WTC11 (cell line): ENCODE measurements around the gene DISC1. TPM values are rescaled to one million over a fixed set of nuclear protein-coding genes. Genes with fewer than 3 reads are reported as not detected.

Experiments
- ATAC-seq: fragments of 200-7000 bp; cut with Tn5 transposase; 2 replicates; pipeline ENCODE4 v1.10.0; 2021; ENCODE audit warnings: mild to moderate bottlenecking, moderate library complexity
- CTCF ChIA-PET: fragments of 300-600 bp; sonication (Branson Sonifier 250); formaldehyde crosslinking; loops from one replicate; lab custom pipeline; 2021; ENCODE audit warnings: antibody characterized with exemption; lab: Charles Lee
- POLR2A ChIA-PET: fragments of 350-600 bp; sonication (Branson Sonifier 250); formaldehyde crosslinking; loops from one replicate; lab custom pipeline; 2021; ENCODE audit warnings: antibody characterized with exemption; lab: Charles Lee
- DNase-seq: peaks from one replicate; pipeline ENCODE4 v3.0.0; 2021; ENCODE audit warnings: low spot score
- H3K27ac Mint-ChIP-seq: 2 replicates; pipeline ENCODE4 v1.8.0; 2021; ENCODE audit warnings: mixed read lengths
- H3K27me3 Mint-ChIP-seq: 2 replicates; pipeline ENCODE4 v1.8.0; 2021; ENCODE audit warnings: low read depth, mild to moderate bottlenecking, moderate library complexity, mixed read lengths
- H3K36me3 Mint-ChIP-seq: 2 replicates; pipeline ENCODE4 v1.8.0; 2021; ENCODE audit warnings: mixed read lengths
- H3K4me1 Mint-ChIP-seq: 2 replicates; pipeline ENCODE4 v1.8.0; 2022; ENCODE audit warnings: mixed read lengths
- H3K4me3 Mint-ChIP-seq: 2 replicates; pipeline ENCODE4 v1.8.0; 2021; ENCODE audit warnings: mild to moderate bottlenecking, moderate library complexity, mixed read lengths
- H3K9me3 Mint-ChIP-seq: 2 replicates; pipeline ENCODE4 v1.8.0; 2021; ENCODE audit warnings: mixed read lengths
- AR ChIP-seq: fragments of 250-450 bp; sonication (Bioruptor Pico); IDR thresholded peaks from 2 replicates; pipeline ENCODE4 v1.9.0; 2021; ENCODE audit warnings: mild to moderate bottlenecking
- ATF3 ChIP-seq: sonication (generic); formaldehyde crosslinking; conservative IDR thresholded peaks from 2 replicates; pipeline ENCODE4 v1.8.1; 2022; ENCODE audit warnings: mild to moderate bottlenecking, missing genetic modification reagents
- CTCF ChIP-seq: fragments of 200-600 bp; IDR thresholded peaks from 2 replicates; pipeline ENCODE4 v1.8.0; 2022; ENCODE audit warnings: antibody characterized with exemption
- ESRRA ChIP-seq: sonication (generic); formaldehyde crosslinking; IDR thresholded peaks from 2 replicates; pipeline ENCODE4 v1.8.1; 2022; ENCODE audit warnings: mild to moderate bottlenecking, missing genetic modification reagents, borderline replicate concordance
- GTF2I ChIP-seq: fragments of 250-450 bp; sonication (Bioruptor Pico); conservative IDR thresholded peaks from 2 replicates; pipeline ENCODE4 v1.4.0; 2021; ENCODE audit warnings: mild to moderate bottlenecking
- HMGXB4 ChIP-seq: sonication (generic); formaldehyde crosslinking; IDR thresholded peaks from 2 replicates; pipeline ENCODE4 v1.8.1; 2023; ENCODE audit warnings: mild to moderate bottlenecking, moderate library complexity, missing genetic modification reagents
- JAZF1 ChIP-seq: fragments of 250-450 bp; sonication (Bioruptor Pico); IDR thresholded peaks from 2 replicates; pipeline ENCODE4 v1.9.0; 2021; ENCODE audit warnings: moderate library complexity, mild to moderate bottlenecking, inconsistent platforms
- JUN ChIP-seq: sonication (generic); formaldehyde crosslinking; IDR thresholded peaks from 2 replicates; pipeline ENCODE4 v1.8.0; 2023; ENCODE audit warnings: mild to moderate bottlenecking, missing genetic modification reagents
- NFATC4 ChIP-seq: fragments of 250-450 bp; sonication (Bioruptor Pico); IDR thresholded peaks from 2 replicates; pipeline ENCODE4 v1.9.0; 2021; ENCODE audit warnings: mild to moderate bottlenecking
- PRRX2 ChIP-seq: fragments of 250-450 bp; sonication (Bioruptor Pico); IDR thresholded peaks from 2 replicates; pipeline ENCODE4 v1.8.0; 2021; ENCODE audit warnings: mild to moderate bottlenecking
- TCF7 ChIP-seq: sonication (generic); formaldehyde crosslinking; IDR thresholded peaks from 2 replicates; pipeline ENCODE4 v1.8.0; 2022; ENCODE audit warnings: mild to moderate bottlenecking, low read depth, missing genetic modification reagents, moderate library complexity
- TEAD4 ChIP-seq: sonication (generic); formaldehyde crosslinking; IDR thresholded peaks from 2 replicates; pipeline ENCODE4 v1.8.0; 2022; ENCODE audit warnings: mild to moderate bottlenecking, missing genetic modification reagents
- ZBTB21 ChIP-seq: sonication (generic); formaldehyde crosslinking; IDR thresholded peaks from 2 replicates; pipeline ENCODE4 v1.8.1; 2023; ENCODE audit warnings: mild to moderate bottlenecking, missing genetic modification reagents, borderline replicate concordance
- ZNF121 ChIP-seq: sonication (generic); formaldehyde crosslinking; IDR thresholded peaks from 2 replicates; pipeline ENCODE4 v1.8.0; 2023; ENCODE audit warnings: missing genetic modification reagents
- ZNF138 ChIP-seq: sonication (generic); formaldehyde crosslinking; conservative IDR thresholded peaks from 2 replicates; pipeline ENCODE4 v1.8.1; 2022; ENCODE audit warnings: mild to moderate bottlenecking, moderate library complexity, missing genetic modification reagents
- ZNF263 ChIP-seq: sonication (generic); formaldehyde crosslinking; IDR thresholded peaks from 2 replicates; pipeline ENCODE4 v1.8.1; 2022; ENCODE audit warnings: low read depth, mild to moderate bottlenecking, moderate library complexity, missing genetic modification reagents
- ZNF396 ChIP-seq: fragments of 250-450 bp; sonication (Bioruptor Pico); IDR thresholded peaks from 2 replicates; pipeline ENCODE4 v1.8.0; 2021; ENCODE audit warnings: mild to moderate bottlenecking, moderate library complexity, borderline replicate concordance
- ZNF416 ChIP-seq: fragments of 250-450 bp; sonication (Bioruptor Pico); IDR thresholded peaks from 2 replicates; pipeline ENCODE4 v1.9.0; 2021; ENCODE audit warnings: mild to moderate bottlenecking, inconsistent platforms
- ZNF532 ChIP-seq: fragments of 250-450 bp; sonication (Bioruptor Pico); IDR thresholded peaks from 2 replicates; pipeline ENCODE4 v1.9.0; 2021; ENCODE audit warnings: mild to moderate bottlenecking, borderline replicate concordance
- ZNF671 ChIP-seq: fragments of 250-450 bp; sonication (Bioruptor Pico); IDR thresholded peaks from 2 replicates; pipeline ENCODE4 v1.8.0; 2021; ENCODE audit warnings: mild to moderate bottlenecking
- total RNA-seq: library from RNA; stranded (reverse); gene quantifications from 3 replicates; pipeline ENCODE4 v1.2.3, GENCODE V29; 2021

DISC1 gene
- total RNA-seq, 1 experiment from 2014 or later, result 5.5 TPM

- CTCF ChIA-PET, result interaction anchor here (0.6 to 1.9 kb wide), 26 partner anchors 12 to 821 kb away, joined by 3 to 38 read pairs (median 4); no protein-coding TSS in a partner anchor
Measured at GRCh38 chr1:231806623-231807495, 180.3 kb downstream of the DISC1 start.

GRCh38 chr1:231807541-231807940, 181.0 kb downstream of the DISC1 start:
- no peak overlapping the region for H3K4me3 Mint-ChIP-seq
- DNase-seq (no peak), ATAC-seq (no peak)
- no peaks in the 10 kb centered on the region for H3K36me3 Mint-ChIP-seq
- CTCF ChIA-PET, result interaction anchor here (1.1 to 1.3 kb wide), 2 partner anchors 51 to 820 kb away, joined by 3 to 7 read pairs; no protein-coding TSS in a partner anchor
- POLR2A ChIA-PET, result no interaction called here
- TF ChIP-seq ZNF263 (CRISPR knock-in tag) (no peak), JUN (CRISPR knock-in tag) (no peak), ZNF671 (CRISPR knock-in tag) (no peak), JAZF1 (CRISPR knock-in tag) (no peak), ZNF121 (CRISPR knock-in tag) (no peak), PRRX2 (CRISPR knock-in tag) (no peak), NFATC4 (no peak), ESRRA (no peak), ZNF396 (CRISPR knock-in tag) (no peak)
- H3K4me1 Mint-ChIP-seq, result no peaks in the 10 kb centered on the region
- H3K27ac Mint-ChIP-seq, result no peak overlapping the region
- H3K27me3 Mint-ChIP-seq, result no peaks in the 10 kb centered on the region; the same call in 1 of the 2 replicates
- peaks cover 5% of the 10 kb centered on the region; the same call in 1 of the 2 replicates for H3K9me3 Mint-ChIP-seq

More at GRCh38 chr1:231806623-231807495, 180.3 kb downstream of the DISC1 start:
- TF ChIP-seq ATF3 (no peak), CTCF (peak; percentile 67; the same call in 1 of the 2 replicates)
- TF ChIP-seq, all 79 proteins: peak for 1
- Mint-ChIP-seq H3K9me3 (peaks cover 10% of the 10 kb centered on the region), H3K4me1 (no peaks in the 10 kb centered on the region), H3K27me3 (no peaks in the 10 kb centered on the region; the same call in 1 of the 2 replicates), H3K27ac (no peak overlapping the region), H3K4me3 (no peak overlapping the region), H3K36me3 (no peaks in the 10 kb centered on the region)
- ATAC-seq, result peak; percentile 100
- peak; percentile 86 for DNase-seq
- POLR2A ChIA-PET, result no interaction called here

GRCh38 chr1:231808116-231808515, 181.5 kb downstream of the DISC1 start:
- Mint-ChIP-seq H3K9me3 (no peaks in the 10 kb centered on the region), H3K4me3 (no peak overlapping the region), H3K27ac (no peak overlapping the region), H3K36me3 (no peaks in the 10 kb centered on the region), H3K4me1 (no peaks in the 10 kb centered on the region), H3K27me3 (no peaks in the 10 kb centered on the region; the same call in 1 of the 2 replicates)
- ATAC-seq (no peak), DNase-seq (no peak)
- CTCF ChIA-PET, result interaction anchor here (1.1 to 1.3 kb wide), 2 partner anchors 52 to 819 kb away, joined by 3 to 7 read pairs; no protein-coding TSS in a partner anchor
- POLR2A ChIA-PET, result no interaction called here
- TF ChIP-seq TCF7 (CRISPR knock-in tag) (no peak), ZNF396 (CRISPR knock-in tag) (no peak), AR (CRISPR knock-in tag) (no peak), ESRRA (no peak), ZBTB21 (CRISPR knock-in tag) (no peak), ZNF532 (CRISPR knock-in tag) (no peak), HMGXB4 (CRISPR knock-in tag) (no peak), TEAD4 (CRISPR knock-in tag) (no peak), NFATC4 (no peak), ZNF138 (CRISPR knock-in tag) (no peak), GTF2I (CRISPR knock-in tag) (no peak), ZNF416 (CRISPR knock-in tag) (no peak)
